Testis (tissue), 3 donors: ENCODE measurements around the gene DMBT1. TPM values are rescaled to one million over a fixed set of nuclear protein-coding genes. Genes with fewer than 3 reads are reported as not detected.

Experiments
- DNase-seq: peaks from one replicate; pipeline ENCODE4 v3.0.0-alpha.2; 2019
- H3K27ac ChIP-seq, 2 donors: fragments of 200-600 bp; sonication (generic); one replicate each; pipeline ENCODE4 v1.5.1; 2019
- H3K27me3 ChIP-seq: fragments of 200-600 bp; sonication (generic); one replicate; pipeline ENCODE4 v1.5.1; 2019
- H3K36me3 ChIP-seq: fragments of 200-600 bp; sonication (generic); one replicate; pipeline ENCODE4 v1.5.1; 2017; ENCODE audit warnings: low read depth; ENCODE audit errors: missing control alignments
- H3K4me1 ChIP-seq: fragments of 200-600 bp; sonication (generic); one replicate; pipeline ENCODE4 v1.5.1; 2019
- H3K4me3 ChIP-seq, 2 donors: fragments of 200-600 bp; sonication (generic); one replicate each; pipeline ENCODE4 v1.5.1; 2017 to 2019
- H3K9me3 ChIP-seq: fragments of 200-600 bp; sonication (generic); one replicate; pipeline ENCODE4 v1.5.1; 2017
- POLR2A ChIP-seq: fragments of 450-650 bp; IDR thresholded peaks from one replicate; pipeline ENCODE4 v1.6.1; 2017; ENCODE audit warnings: antibody characterized with exemption, mild to moderate bottlenecking, moderate library complexity
- WGBS, 2 donors: methylation state at CpG; one replicate each; pipeline ENCODE4 v1.1.5; 2018; 5-methylcytosine and 5-hydroxymethylcytosine counted together
- intact Hi-C: fragments of 100-400 bp; cut with DNase I; formaldehyde crosslinking; loops from one replicate; pipeline ENCODE4 v1.15.1; 2023; ENCODE audit warnings: low total_unique reads
- polyA plus RNA-seq: library from polyadenylated mRNA; stranded (reverse); fragments of 350-450 nt; fragmentation: Illumina TruSeq; extraction: RNeasy Lipid Tissue Mini Kit (QIAGEN cat#74804); gene quantifications from one replicate; pipeline ENCODE4 v1.2.3, GENCODE V29; 2014; ENCODE audit warnings: low read depth, low replicate concordance; ENCODE audit not compliant: insufficient read depth
- total RNA-seq, 2 donors: library from RNA; depleted of rRNA; stranded (reverse); fragments of >200 nt; gene quantifications; one replicate each; pipeline ENCODE4 v1.2.3, GENCODE V29; 2016
- TF ChIP-seq, protein P1 (sequence below), 3 experiments: fragments of 450-650 bp in 2 of 3; fragments of 200-600 bp in 1 of 3; sonication (generic) in 1 of 3; IDR thresholded peaks; one replicate each; pipeline ENCODE4 v1.5.1; 2016 to 2019; ENCODE audit warnings: antibody characterized with exemption in 3 of 3, mild to moderate bottlenecking in 2 of 3, moderate library complexity in 1 of 3

The DMBT1 gene
- total and polyA plus RNA-seq, 3 donors from 2014 or later: 0.87 to 2.7 (median 1.2) TPM

DNA sequence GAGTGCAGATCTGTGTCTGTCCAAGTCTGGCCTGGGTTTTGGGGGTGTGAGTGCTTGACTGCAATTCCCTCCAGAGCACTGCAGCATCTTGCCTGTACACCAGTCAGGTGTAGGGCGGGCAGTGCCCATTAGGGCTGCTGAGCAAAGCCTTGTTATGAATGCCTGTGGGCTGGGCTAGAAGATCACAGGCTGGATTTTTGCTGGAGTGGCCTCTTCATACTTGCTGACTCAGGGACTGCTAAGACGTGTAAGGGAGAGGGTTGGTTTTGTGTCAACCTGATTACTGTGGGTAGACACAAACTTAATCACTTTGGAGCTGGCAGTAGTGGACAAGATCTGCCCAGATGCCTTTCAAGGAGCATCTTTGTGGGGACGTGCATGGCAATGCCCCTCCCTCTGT lies 29.6 kb downstream of the DMBT1 start:
- TF ChIP-seq POLR2A: no peak
- TF ChIP-seq, protein P1, sequence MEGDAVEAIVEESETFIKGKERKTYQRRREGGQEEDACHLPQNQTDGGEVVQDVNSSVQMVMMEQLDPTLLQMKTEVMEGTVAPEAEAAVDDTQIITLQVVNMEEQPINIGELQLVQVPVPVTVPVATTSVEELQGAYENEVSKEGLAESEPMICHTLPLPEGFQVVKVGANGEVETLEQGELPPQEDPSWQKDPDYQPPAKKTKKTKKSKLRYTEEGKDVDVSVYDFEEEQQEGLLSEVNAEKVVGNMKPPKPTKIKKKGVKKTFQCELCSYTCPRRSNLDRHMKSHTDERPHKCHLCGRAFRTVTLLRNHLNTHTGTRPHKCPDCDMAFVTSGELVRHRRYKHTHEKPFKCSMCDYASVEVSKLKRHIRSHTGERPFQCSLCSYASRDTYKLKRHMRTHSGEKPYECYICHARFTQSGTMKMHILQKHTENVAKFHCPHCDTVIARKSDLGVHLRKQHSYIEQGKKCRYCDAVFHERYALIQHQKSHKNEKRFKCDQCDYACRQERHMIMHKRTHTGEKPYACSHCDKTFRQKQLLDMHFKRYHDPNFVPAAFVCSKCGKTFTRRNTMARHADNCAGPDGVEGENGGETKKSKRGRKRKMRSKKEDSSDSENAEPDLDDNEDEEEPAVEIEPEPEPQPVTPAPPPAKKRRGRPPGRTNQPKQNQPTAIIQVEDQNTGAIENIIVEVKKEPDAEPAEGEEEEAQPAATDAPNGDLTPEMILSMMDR (IDR thresholded peaks at IDR 0.05): no peak
- H3K9me3 ChIP-seq: no peaks in the 10 kb centered on the region
- no peak for DNase-seq
- intact Hi-C loops: no loop called here
- no peak overlapping the region for H3K4me3 ChIP-seq
- no peak overlapping the region for H3K27ac ChIP-seq
- 73 to 82% methylated on average over 3 of the region's 3 CpGs for WGBS, 2 donors
- no peaks in the 10 kb centered on the region for H3K27me3 ChIP-seq
- no peaks in the 10 kb centered on the region for H3K4me1 ChIP-seq
- no peaks in the 10 kb centered on the region for H3K36me3 ChIP-seq

DNA sequence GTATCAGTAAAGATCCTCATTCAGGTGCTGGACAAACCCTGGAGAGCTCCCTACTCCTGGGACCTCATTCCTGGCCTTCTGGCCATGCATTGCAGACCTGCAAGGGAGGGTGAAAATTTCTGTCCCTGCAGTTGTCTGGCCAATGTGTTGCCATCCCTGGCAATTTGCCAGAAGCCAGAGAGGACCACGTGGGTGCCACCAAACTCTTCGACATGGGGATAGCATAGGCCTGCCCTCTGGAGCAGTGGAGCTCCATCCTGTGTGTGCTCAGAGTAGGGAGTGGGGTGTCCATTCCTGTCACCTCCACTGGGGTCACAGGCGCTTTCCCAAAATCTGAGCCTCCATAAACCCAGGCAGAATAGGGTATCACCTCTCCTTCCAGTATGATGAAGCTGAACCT lies 31.2 kb downstream of the DMBT1 start:
- H3K4me1 ChIP-seq: no peaks in the 10 kb centered on the region
- no peak for DNase-seq
- H3K27ac ChIP-seq: no peak overlapping the region
- no peak overlapping the region for H3K4me3 ChIP-seq
- TF ChIP-seq POLR2A: no peak
- TF ChIP-seq, protein P1 (IDR thresholded peaks at IDR 0.05): no peak
- 77 to 79% methylated on average over 3 of the region's 3 CpGs for WGBS, 2 donors
- intact Hi-C loops: no loop called here
- no peaks in the 10 kb centered on the region for H3K9me3 ChIP-seq
- no peaks in the 10 kb centered on the region for H3K27me3 ChIP-seq
- no peaks in the 10 kb centered on the region for H3K36me3 ChIP-seq

DNA sequence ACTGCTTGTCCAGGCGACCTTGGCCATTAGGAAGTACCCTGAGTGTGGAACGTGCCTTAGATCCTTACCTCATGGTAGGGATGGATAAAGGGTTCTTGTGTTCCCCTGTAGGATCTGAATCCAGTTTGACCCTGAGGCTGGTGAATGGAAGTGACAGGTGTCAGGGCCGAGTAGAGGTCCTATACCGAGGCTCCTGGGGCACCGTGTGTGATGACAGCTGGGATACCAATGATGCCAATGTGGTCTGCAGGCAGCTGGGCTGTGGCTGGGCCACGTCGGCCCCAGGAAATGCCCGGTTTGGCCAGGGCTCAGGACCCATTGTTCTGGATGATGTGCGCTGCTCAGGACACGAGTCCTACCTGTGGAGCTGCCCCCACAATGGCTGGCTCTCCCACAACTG lies 31.6 kb downstream of the DMBT1 start:
- no peak for DNase-seq
- no peak overlapping the region for H3K4me3 ChIP-seq
- TF ChIP-seq POLR2A: no peak
- TF ChIP-seq, protein P1 (IDR thresholded peaks at IDR 0.05): no peak
- no peaks in the 10 kb centered on the region for H3K4me1 ChIP-seq
- intact Hi-C loops: no loop called here
- H3K36me3 ChIP-seq: no peaks in the 10 kb centered on the region
- WGBS, 2 donors: 86 to 88% methylated on average over 8 to 10 of the region's 10 CpGs
- no peaks in the 10 kb centered on the region for H3K9me3 ChIP-seq
- H3K27me3 ChIP-seq: no peaks in the 10 kb centered on the region
- no peak overlapping the region for H3K27ac ChIP-seq

DNA sequence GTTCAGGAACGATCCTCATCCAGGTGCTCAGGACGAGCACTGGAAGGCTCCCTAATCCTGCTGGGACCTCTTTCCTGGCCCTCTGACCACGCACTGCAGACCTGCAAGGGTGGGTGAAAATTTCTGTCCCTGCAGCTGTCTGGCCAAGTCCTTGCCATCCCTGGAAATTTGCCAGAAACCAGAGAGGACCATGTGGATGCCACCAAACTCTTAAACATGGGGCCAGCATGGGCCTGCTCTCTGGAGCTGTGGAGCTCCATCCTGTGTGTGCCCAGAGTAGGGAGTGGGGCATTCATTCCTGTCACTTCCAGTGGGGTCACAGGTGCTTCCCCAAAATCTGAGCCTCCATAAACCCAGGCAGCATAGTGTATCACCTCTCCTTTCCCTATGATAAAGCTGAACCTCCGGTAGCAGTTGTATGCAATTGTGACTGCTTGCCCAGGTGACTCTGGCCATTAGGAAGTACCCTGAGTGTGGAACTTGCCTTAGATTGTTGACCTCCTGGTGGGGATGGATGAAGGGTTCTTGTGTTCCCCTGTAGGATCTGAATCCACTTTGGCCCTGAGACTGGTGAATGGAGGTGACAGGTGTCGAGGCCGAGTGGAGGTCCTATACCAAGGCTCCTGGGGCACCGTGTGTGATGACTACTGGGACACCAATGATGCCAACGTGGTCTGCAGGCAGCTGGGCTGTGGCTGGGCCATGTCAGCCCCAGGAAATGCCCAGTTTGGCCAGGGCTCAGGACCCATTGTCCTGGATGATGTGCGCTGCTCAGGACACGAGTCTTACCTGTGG lies 57.1 kb downstream of the DMBT1 start:
- no peaks in the 10 kb centered on the region for H3K36me3 ChIP-seq
- DNase-seq: no peak
- H3K27me3 ChIP-seq: no peaks in the 10 kb centered on the region
- no peaks in the 10 kb centered on the region for H3K9me3 ChIP-seq
- no peak overlapping the region for H3K27ac ChIP-seq
- H3K4me3 ChIP-seq: no peak overlapping the region
- TF ChIP-seq, protein P1 (IDR thresholded peaks at IDR 0.05): no peak
- no peak for TF ChIP-seq POLR2A
- H3K4me1 ChIP-seq: no peaks in the 10 kb centered on the region
- intact Hi-C loops: no loop called here
- 85 to 96% methylated on average over 5 to 10 of the region's 10 CpGs for WGBS, 2 donors
